A673 (cell line): ENCODE data around the gene SLC22A16. TPM values are rescaled to one million over a fixed set of nuclear protein-coding genes. Genes with fewer than 3 reads are reported as not detected.

ENCODE experiments used
- BruUV-seq: library from RNA; stranded (reverse); fragments of 400-500 nt; replicated peaks from 2 replicates; lab custom pipeline; 2021; lab: Mats Ljungman, UMichigan
- CTCF ChIA-PET: fragments of 300-600 bp; sonication (Branson Sonifier 250); formaldehyde crosslinking; loops from one replicate; lab custom pipeline; 2022; ENCODE audit warnings: antibody characterized with exemption; lab: Charles Lee
- POLR2A ChIA-PET: fragments of 300-600 bp; sonication (Branson Sonifier 250); formaldehyde crosslinking; loops from one replicate; lab custom pipeline; 2022; ENCODE audit warnings: antibody characterized with exemption; ENCODE audit not compliant: low non-redundant PET; lab: Charles Lee
- DNase-seq: peaks from one replicate; pipeline ENCODE4 v3.0.0-alpha.2; 2015; ENCODE audit warnings: low spot score
- H3K27ac ChIP-seq: fragments of 200-600 bp; sonication (generic); 2 replicates; pipeline ENCODE4 v1.5.1; 2016; ENCODE audit warnings: mixed run types, low read depth, mild to moderate bottlenecking, mixed read lengths, antibody characterized with exemption, low read length; ENCODE audit not compliant: poor library complexity, severe bottlenecking
- H3K27me3 ChIP-seq: fragments of 200-600 bp; sonication (generic); replicated peaks from 2 replicates; pipeline ENCODE4 v1.6.1; 2017; ENCODE audit warnings: mixed run types, low read depth, mild to moderate bottlenecking, mixed read lengths, antibody characterized with exemption, low read length; ENCODE audit not compliant: insufficient read depth, poor library complexity
- H3K36me3 ChIP-seq: fragments of 200-600 bp; sonication (generic); 2 replicates; pipeline ENCODE4 v1.6.1; 2016; ENCODE audit warnings: mixed run types, mild to moderate bottlenecking, mixed read lengths, antibody characterized with exemption, low read length; ENCODE audit not compliant: insufficient read depth, poor library complexity, severe bottlenecking
- H3K4me1 ChIP-seq: fragments of 200-600 bp; sonication (generic); 2 replicates; pipeline ENCODE4 v1.6.1; 2017; ENCODE audit warnings: mixed run types, mild to moderate bottlenecking, mixed read lengths, antibody characterized with exemption, low read length; ENCODE audit not compliant: insufficient read depth, poor library complexity, severe bottlenecking
- H3K4me3 ChIP-seq: fragments of 200-600 bp; sonication (generic); 2 replicates; pipeline ENCODE4 v1.5.1; 2016; ENCODE audit warnings: low read depth, mixed run types, mild to moderate bottlenecking, mixed read lengths, low read length; ENCODE audit not compliant: poor library complexity, severe bottlenecking
- H3K9me3 ChIP-seq: fragments of 200-600 bp; sonication (generic); 2 replicates; pipeline ENCODE4 v1.6.1; 2016; ENCODE audit warnings: mixed run types, low read depth, mild to moderate bottlenecking, mixed read lengths, antibody characterized with exemption, low read length; ENCODE audit not compliant: poor library complexity, severe bottlenecking
- EZH2 ChIP-seq: fragments of 200-600 bp; sonication (generic); IDR thresholded peaks from 2 replicates; pipeline ENCODE4 v1.6.1; 2017; ENCODE audit warnings: borderline replicate concordance, low read depth, mild to moderate bottlenecking, mixed read lengths, antibody characterized with exemption, low read length; ENCODE audit not compliant: poor library complexity, severe bottlenecking
- intact Hi-C: fragments of 100-400 bp; cut with micrococcal nuclease; formaldehyde crosslinking; loops from one replicate; pipeline ENCODE4 v1.10.0; 2022; ENCODE audit not compliant: unreplicated experiment
- total RNA-seq: library from RNA; stranded (reverse); gene quantifications from 2 replicates; pipeline ENCODE4 v1.2.3, GENCODE V29; 2021
- TF ChIP-seq, protein P1 (sequence below): fragments of 300-800, 200-600 bp; sonication (generic); conservative IDR thresholded peaks from 2 replicates; pipeline ENCODE4 v1.5.1; 2017; ENCODE audit warnings: low read depth, mild to moderate bottlenecking, antibody characterized with exemption, low read length, moderate library complexity, mixed read lengths

The SLC22A16 gene
- total RNA-seq, 1 experiment from 2014 or later, result 0.15 TPM

DNA sequence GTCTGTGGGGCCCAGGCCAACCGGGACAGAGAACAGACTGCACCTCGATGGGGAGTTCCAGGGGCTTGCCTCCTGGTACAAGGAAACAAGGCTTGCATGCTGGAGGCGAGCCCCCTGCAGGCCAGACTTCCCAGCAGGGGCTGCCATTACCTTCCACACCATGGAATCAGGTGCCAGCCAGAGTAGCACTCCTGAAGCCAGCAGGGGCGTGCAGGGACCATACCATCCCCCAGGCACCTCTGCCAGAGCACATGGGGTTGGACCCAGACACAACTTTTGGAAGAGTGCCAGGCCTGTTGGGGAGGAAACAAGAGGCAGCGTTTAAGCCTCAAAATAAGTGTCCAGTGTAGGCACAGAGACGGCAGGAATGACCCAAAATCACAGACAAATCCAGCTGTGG, 67.5 kb downstream of the SLC22A16 start:
- TF ChIP-seq, protein P1, sequence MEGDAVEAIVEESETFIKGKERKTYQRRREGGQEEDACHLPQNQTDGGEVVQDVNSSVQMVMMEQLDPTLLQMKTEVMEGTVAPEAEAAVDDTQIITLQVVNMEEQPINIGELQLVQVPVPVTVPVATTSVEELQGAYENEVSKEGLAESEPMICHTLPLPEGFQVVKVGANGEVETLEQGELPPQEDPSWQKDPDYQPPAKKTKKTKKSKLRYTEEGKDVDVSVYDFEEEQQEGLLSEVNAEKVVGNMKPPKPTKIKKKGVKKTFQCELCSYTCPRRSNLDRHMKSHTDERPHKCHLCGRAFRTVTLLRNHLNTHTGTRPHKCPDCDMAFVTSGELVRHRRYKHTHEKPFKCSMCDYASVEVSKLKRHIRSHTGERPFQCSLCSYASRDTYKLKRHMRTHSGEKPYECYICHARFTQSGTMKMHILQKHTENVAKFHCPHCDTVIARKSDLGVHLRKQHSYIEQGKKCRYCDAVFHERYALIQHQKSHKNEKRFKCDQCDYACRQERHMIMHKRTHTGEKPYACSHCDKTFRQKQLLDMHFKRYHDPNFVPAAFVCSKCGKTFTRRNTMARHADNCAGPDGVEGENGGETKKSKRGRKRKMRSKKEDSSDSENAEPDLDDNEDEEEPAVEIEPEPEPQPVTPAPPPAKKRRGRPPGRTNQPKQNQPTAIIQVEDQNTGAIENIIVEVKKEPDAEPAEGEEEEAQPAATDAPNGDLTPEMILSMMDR, result no peak; the same call in 1 of the 2 replicates
- no peak for TF ChIP-seq EZH2
- BruUV-seq, result no TSS peak
- DNase-seq, result no peak
- H3K4me1 ChIP-seq, result no peaks in the 10 kb centered on the region
- H3K27me3 ChIP-seq, result no peaks in the 10 kb centered on the region
- H3K27ac ChIP-seq, result no peak overlapping the region
- POLR2A ChIA-PET, result no interaction called here
- H3K36me3 ChIP-seq, result no peaks in the 10 kb centered on the region
- H3K9me3 ChIP-seq, result no peaks in the 10 kb centered on the region
- intact Hi-C loops, result no loop called here
- CTCF ChIA-PET, result no interaction called here
- no peak overlapping the region for H3K4me3 ChIP-seq

DNA sequence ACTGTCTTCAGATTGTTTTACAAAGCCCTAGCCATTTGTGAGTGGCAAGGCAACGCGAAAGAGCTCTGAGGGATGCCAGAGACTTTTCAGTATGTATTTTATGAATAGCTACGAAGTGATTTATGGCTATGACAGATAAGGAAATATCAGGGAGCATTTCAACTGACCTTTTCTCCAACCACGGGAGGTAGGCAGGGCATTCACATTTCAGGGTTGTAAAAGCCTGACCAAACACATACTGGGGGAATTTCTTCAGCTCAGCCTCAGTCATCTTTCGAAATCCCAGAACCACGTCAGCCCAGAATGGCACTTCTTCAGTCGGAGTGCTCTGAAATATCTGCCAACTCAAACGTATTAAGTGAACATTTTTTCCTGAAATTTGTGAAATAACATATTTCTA, 71.8 kb downstream of the SLC22A16 start:
- Histone ChIP-seq H3K27me3 (no peaks in the 10 kb centered on the region), H3K36me3 (no peaks in the 10 kb centered on the region), H3K27ac (no peak overlapping the region), H3K4me3 (no peak overlapping the region), H3K9me3 (no peaks in the 10 kb centered on the region), H3K4me1 (no peaks in the 10 kb centered on the region)
- no peak for TF ChIP-seq EZH2
- TF ChIP-seq, protein P1, result no peak
- no TSS peak for BruUV-seq
- intact Hi-C loops, result no loop called here
- ChIA-PET POLR2A (interaction anchor here (1.0 kb wide), 1 partner anchor 13 kb away, joined by 4 read pairs; no protein-coding TSS in a partner anchor), CTCF (no interaction called here)
- DNase-seq, result no peak

DNA sequence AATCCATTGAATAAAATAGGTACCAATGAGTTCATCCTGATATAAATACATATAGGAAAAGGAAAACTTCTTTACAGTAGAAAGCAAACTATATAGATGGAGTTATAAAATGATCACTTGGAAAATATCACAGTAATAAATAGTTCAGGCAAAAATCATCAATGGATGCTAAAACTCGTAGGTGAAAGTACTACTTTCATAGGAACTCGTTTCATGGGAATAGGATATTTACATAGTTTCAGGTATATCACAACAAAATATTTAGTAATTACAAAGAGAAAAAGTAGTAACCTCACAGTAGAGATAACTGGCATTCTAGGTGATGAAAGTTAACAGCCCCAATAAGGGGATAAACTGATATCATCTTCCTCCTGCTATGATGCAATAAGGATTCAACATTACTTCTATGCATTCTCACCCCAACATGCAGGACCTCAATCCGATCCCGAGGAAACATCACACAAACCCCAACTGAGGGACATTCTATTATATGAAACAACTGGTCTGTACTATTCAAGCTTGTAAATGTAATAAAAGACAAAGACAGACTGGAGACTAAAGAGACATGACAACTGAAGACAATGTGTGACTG, 74.7 kb downstream of the SLC22A16 start:
- H3K27me3 ChIP-seq, result no peaks in the 10 kb centered on the region
- BruUV-seq, result no TSS peak

More for the DNA sequence above, 74.7 kb downstream of the SLC22A16 start:
- peak overlapping the region; percentile 49 for H3K27ac ChIP-seq
- no peak overlapping the region for H3K4me3 ChIP-seq
- intact Hi-C loops, result no loop called here
- no peak for TF ChIP-seq EZH2
- TF ChIP-seq, protein P1, result no peak
- DNase-seq, result no peak
- CTCF ChIA-PET, result no interaction called here
- H3K9me3 ChIP-seq, result no peaks in the 10 kb centered on the region
- POLR2A ChIA-PET, result no interaction called here
- no peaks in the 10 kb centered on the region for H3K36me3 ChIP-seq
- peaks cover 10% of the 10 kb centered on the region for H3K4me1 ChIP-seq
